ENCODE data around the gene RAB40C. TPM values are rescaled to one million over a fixed set of nuclear protein-coding genes. Genes with fewer than 3 reads are reported as not detected.

RAB40C gene
- total and polyA plus RNA-seq, 2 donors (not counting 1 experiment from before 2014, with no cell fraction given): 12.7 to 26.9 TPM

- H3K4me3 Mint-ChIP-seq: no peak overlapping the region
- TF ChIP-seq, protein P1, sequence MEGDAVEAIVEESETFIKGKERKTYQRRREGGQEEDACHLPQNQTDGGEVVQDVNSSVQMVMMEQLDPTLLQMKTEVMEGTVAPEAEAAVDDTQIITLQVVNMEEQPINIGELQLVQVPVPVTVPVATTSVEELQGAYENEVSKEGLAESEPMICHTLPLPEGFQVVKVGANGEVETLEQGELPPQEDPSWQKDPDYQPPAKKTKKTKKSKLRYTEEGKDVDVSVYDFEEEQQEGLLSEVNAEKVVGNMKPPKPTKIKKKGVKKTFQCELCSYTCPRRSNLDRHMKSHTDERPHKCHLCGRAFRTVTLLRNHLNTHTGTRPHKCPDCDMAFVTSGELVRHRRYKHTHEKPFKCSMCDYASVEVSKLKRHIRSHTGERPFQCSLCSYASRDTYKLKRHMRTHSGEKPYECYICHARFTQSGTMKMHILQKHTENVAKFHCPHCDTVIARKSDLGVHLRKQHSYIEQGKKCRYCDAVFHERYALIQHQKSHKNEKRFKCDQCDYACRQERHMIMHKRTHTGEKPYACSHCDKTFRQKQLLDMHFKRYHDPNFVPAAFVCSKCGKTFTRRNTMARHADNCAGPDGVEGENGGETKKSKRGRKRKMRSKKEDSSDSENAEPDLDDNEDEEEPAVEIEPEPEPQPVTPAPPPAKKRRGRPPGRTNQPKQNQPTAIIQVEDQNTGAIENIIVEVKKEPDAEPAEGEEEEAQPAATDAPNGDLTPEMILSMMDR (IDR thresholded peaks at IDR 0.05): no peak
- TF ChIP-seq EZH2 (IDR thresholded peaks at IDR 0.05; ENCODE audit: borderline replicate concordance, insufficient read depth, low read depth, low read length, poor library complexity, severe bottlenecking): no peak
- H3K27ac Mint-ChIP-seq: no peak overlapping the region
- H4K20me1 ChIP-seq (ENCODE audit: control insufficient read depth, insufficient read depth, low read length, poor library complexity, severe bottlenecking): peaks cover 14% of the 10 kb centered on the region
- no peaks in the 10 kb centered on the region for H3K27me3 Mint-ChIP-seq
- no peaks in the 10 kb centered on the region for H3K9me3 ChIP-seq (ENCODE audit: control extremely low read depth in 1 of 3, control insufficient read depth in 2 of 3, insufficient read depth in 1 of 3, low read length in 2 of 3)
- H2AFZ ChIP-seq (ENCODE audit: insufficient read depth, low read depth, low read length, poor library complexity, severe bottlenecking): no peak overlapping the region
- no peak overlapping the region for H3K4me3 ChIP-seq (ENCODE audit: control extremely low read depth in 1 of 5, extremely low read depth in 1 of 5, insufficient read depth in 1 of 5, low read depth in 2 of 5, low read length in 4 of 5)
- H3K9me3 Mint-ChIP-seq (ENCODE audit: insufficient read depth): no peaks in the 10 kb centered on the region
- peaks cover 12% of the 10 kb centered on the region for H3K79me2 ChIP-seq (ENCODE audit: control insufficient read depth, insufficient read depth, low read length)
- H3K4me1 ChIP-seq (ENCODE audit: control insufficient read depth in 2 of 2, insufficient read depth in 2 of 2, low read length in 2 of 2): peaks cover 7 to 18% of the 10 kb centered on the region in 2 donors
- POLR2A ChIA-PET: interaction anchor here (0.6 kb wide), 1 partner anchor 1094 kb away, joined by 3 read pairs; no protein-coding TSS in a partner anchor
- WGBS (ENCODE audit: insufficient coverage): 77% methylated on average over 33 of the region's 38 CpGs
- no peak overlapping the region for H3K4me2 ChIP-seq (replicated peaks; ENCODE audit: low read depth, low read length, poor library complexity, severe bottlenecking)
- H3K4me1 Mint-ChIP-seq: peaks cover 18% of the 10 kb centered on the region
- no peak overlapping the region for H3K27ac ChIP-seq (ENCODE audit: low read length in 2 of 2)
- intact Hi-C loops (cut with micrococcal nuclease): no loop called here
- CTCF ChIA-PET: no interaction called here
- peaks cover 0 to 2% (median 0%) of the 10 kb centered on the region in 4 experiments for H3K27me3 ChIP-seq (replicated peaks in 1 of 4; ENCODE audit: control extremely low read depth in 1 of 4, control insufficient read depth in 3 of 4, insufficient read depth in 4 of 4, low read length in 3 of 4)
- no peaks in the 10 kb centered on the region for H3K36me3 ChIP-seq (replicated peaks in 1 of 2; ENCODE audit: control extremely low read depth in 1 of 2, control insufficient read depth in 1 of 2, extremely low read depth in 1 of 2, insufficient read depth in 2 of 2, low read length in 1 of 2)
- ATAC-seq (ENCODE audit: low read depth) (no peak), DNase-seq (no peak)
- no peak overlapping the region for H3K9ac ChIP-seq (ENCODE audit: low read length)
These were observed 5.9 kb upstream of the RAB40C start for GRCh38 chr16:583815-584591.

DNA sequence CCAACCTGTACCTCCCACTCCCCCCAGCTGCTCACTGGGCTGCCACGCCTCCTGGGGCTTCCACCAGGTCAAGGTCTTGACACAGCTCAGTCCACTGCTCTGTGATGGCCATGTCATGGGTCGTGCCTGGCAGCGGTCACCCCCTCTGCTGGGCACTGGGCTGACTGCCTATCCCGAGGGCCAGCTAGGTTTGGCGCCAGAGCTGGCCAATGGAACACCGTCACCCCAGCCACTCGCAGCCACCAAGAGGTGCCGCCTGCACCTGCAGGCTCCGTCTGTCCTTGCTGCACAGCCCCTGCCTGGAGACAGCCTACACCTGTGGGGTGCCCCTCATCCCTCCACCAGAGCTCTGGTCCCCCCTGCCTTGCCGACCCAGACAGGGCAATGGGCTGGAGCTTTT is 4.5 kb upstream of the RAB40C start:
- Histone ChIP-seq H4K20me1 (ENCODE audit: control insufficient read depth, insufficient read depth, low read length, poor library complexity, severe bottlenecking) (peaks cover 16% of the 10 kb centered on the region), H2AFZ (ENCODE audit: insufficient read depth, low read depth, low read length, poor library complexity, severe bottlenecking) (no peak overlapping the region), H3K36me3 (replicated peaks in 1 of 2; ENCODE audit: control extremely low read depth in 1 of 2, control insufficient read depth in 1 of 2, extremely low read depth in 1 of 2, insufficient read depth in 2 of 2, low read length in 1 of 2) (no peaks in the 10 kb centered on the region), H3K4me2 (replicated peaks; ENCODE audit: low read depth, low read length, poor library complexity, severe bottlenecking) (no peak overlapping the region), H3K9me3 (ENCODE audit: control extremely low read depth in 1 of 3, control insufficient read depth in 2 of 3, insufficient read depth in 1 of 3, low read length in 2 of 3) (no peaks in the 10 kb centered on the region), H3K79me2 (ENCODE audit: control insufficient read depth, insufficient read depth, low read length) (peaks cover 14% of the 10 kb centered on the region), H3K9ac (ENCODE audit: low read length) (no peak overlapping the region), H3K4me3 (ENCODE audit: control extremely low read depth in 1 of 5, extremely low read depth in 1 of 5, insufficient read depth in 1 of 5, low read depth in 2 of 5, low read length in 4 of 5) (no peak overlapping the region), H3K27ac (ENCODE audit: low read length in 2 of 2) (no peak overlapping the region), H3K4me1 (ENCODE audit: control insufficient read depth in 2 of 2, insufficient read depth in 2 of 2, low read length in 2 of 2) (peaks cover 7 to 16% of the 10 kb centered on the region in 2 donors), H3K27me3 (replicated peaks in 1 of 4; ENCODE audit: control extremely low read depth in 1 of 4, control insufficient read depth in 3 of 4, insufficient read depth in 4 of 4, low read length in 3 of 4) (peaks cover 0 to 2% (median 0%) of the 10 kb centered on the region in 4 experiments)
- H3K4me1 Mint-ChIP-seq: peaks cover 19% of the 10 kb centered on the region
- CTCF ChIA-PET: no interaction called here
- DNase-seq (no peak), ATAC-seq (ENCODE audit: low read depth) (no peak)
- no peaks in the 10 kb centered on the region for H3K27me3 Mint-ChIP-seq
- TF ChIP-seq, protein P1 (IDR thresholded peaks at IDR 0.05): no peak
- no peak for TF ChIP-seq EZH2 (IDR thresholded peaks at IDR 0.05; ENCODE audit: borderline replicate concordance, insufficient read depth, low read depth, low read length, poor library complexity, severe bottlenecking)
- intact Hi-C loops (cut with micrococcal nuclease): loop anchor here (5.0 kb wide), 1 partner anchor 183 kb away; the partner anchor contains the start of gene DECR2
- no peak overlapping the region for H3K4me3 Mint-ChIP-seq
- 39% methylated on average over 10 of the region's 10 CpGs for WGBS (ENCODE audit: insufficient coverage)
- H3K9me3 Mint-ChIP-seq (ENCODE audit: insufficient read depth): no peaks in the 10 kb centered on the region
- POLR2A ChIA-PET: no interaction called here
- no peak overlapping the region for H3K27ac Mint-ChIP-seq

All from B cell (primary cell).